Suprapubic skin (tissue), 4 donors: Measurements from ENCODE around the gene REM2. TPM values are rescaled to one million over a fixed set of nuclear protein-coding genes. Genes with fewer than 3 reads are reported as not detected.

ENCODE experiments used
- DNase-seq, 2 donors: peaks; one replicate each; pipeline ENCODE4 v3.0.0-alpha.2; 2019; ENCODE audit warnings: low spot score in 2 of 2
- H3K27ac ChIP-seq: fragments of 200-600 bp; sonication (generic); one replicate; pipeline ENCODE4 v1.5.1; 2019
- H3K27me3 ChIP-seq: fragments of 200-600 bp; sonication (generic); one replicate; pipeline ENCODE4 v1.5.1; 2019
- H3K36me3 ChIP-seq: fragments of 200-600 bp; sonication (generic); one replicate; pipeline ENCODE4 v1.5.1; 2019
- H3K4me1 ChIP-seq: fragments of 200-600 bp; sonication (generic); one replicate; pipeline ENCODE4 v1.5.1; 2019
- H3K4me3 ChIP-seq: fragments of 200-600 bp; sonication (generic); one replicate; pipeline ENCODE4 v1.5.1; 2019; ENCODE audit warnings: mild to moderate bottlenecking
- H3K9me3 ChIP-seq: fragments of 200-600 bp; sonication (generic); one replicate; pipeline ENCODE4 v1.5.1; 2019
- EP300 ChIP-seq: sonication (generic); formaldehyde crosslinking; IDR thresholded peaks from one replicate; pipeline ENCODE4 v1.6.1; 2017; ENCODE audit warnings: antibody characterized with exemption
- POLR2A ChIP-seq, 2 donors: fragments of 450-650 bp; IDR thresholded peaks; one replicate each; pipeline ENCODE4 v1.6.1; 2017; ENCODE audit warnings: antibody characterized with exemption in 2 of 2, mild to moderate bottlenecking in 2 of 2, moderate library complexity in 2 of 2
- POLR2AphosphoS5 ChIP-seq, 3 donors: sonication (generic); formaldehyde crosslinking; IDR thresholded peaks; one replicate each; pipeline ENCODE4 v1.6.1; 2017; ENCODE audit warnings: antibody characterized with exemption in 3 of 3
- WGBS: methylation state at CpG from one replicate; pipeline ENCODE4 v1.1.5; 2018; 5-methylcytosine and 5-hydroxymethylcytosine counted together
- total RNA-seq, 4 donors: library from RNA; depleted of rRNA; stranded (reverse); fragments of >200 nt; gene quantifications; one replicate each; pipeline ENCODE4 v1.1.0, GENCODE V29; 2016
- TF ChIP-seq, protein P1 (sequence below), 2 donors: fragments of 200-600 bp in 1 of 2; fragments of 450-650 bp in 1 of 2; sonication (generic) in 1 of 2; IDR thresholded peaks; one replicate each; pipeline ENCODE4 v1.5.1; 2016 to 2019; ENCODE audit warnings: antibody characterized with exemption in 2 of 2, mild to moderate bottlenecking in 1 of 2, moderate library complexity in 1 of 2

The REM2 gene
- total RNA-seq, 4 donors from 2014 or later: 0.89 to 5.4 (median 1.2) TPM

GRCh38 chr14:22932146-22932545 is 49.1 kb downstream of the REM2 start:
- Histone ChIP-seq H3K4me1 (peaks cover 16% of the 10 kb centered on the region), H3K9me3 (no peaks in the 10 kb centered on the region), H3K27me3 (no peaks in the 10 kb centered on the region), H3K27ac (no peak overlapping the region), H3K4me3 (no peak overlapping the region), H3K36me3 (no peaks in the 10 kb centered on the region)
- WGBS: 62% methylated on average over 3 of the region's 3 CpGs
- no peak for DNase-seq
- no peak for TF ChIP-seq POLR2A (IDR thresholded peaks at IDR 0.05)
- no peak for TF ChIP-seq POLR2AphosphoS5 (IDR thresholded peaks at IDR 0.05)
- TF ChIP-seq, protein P1, sequence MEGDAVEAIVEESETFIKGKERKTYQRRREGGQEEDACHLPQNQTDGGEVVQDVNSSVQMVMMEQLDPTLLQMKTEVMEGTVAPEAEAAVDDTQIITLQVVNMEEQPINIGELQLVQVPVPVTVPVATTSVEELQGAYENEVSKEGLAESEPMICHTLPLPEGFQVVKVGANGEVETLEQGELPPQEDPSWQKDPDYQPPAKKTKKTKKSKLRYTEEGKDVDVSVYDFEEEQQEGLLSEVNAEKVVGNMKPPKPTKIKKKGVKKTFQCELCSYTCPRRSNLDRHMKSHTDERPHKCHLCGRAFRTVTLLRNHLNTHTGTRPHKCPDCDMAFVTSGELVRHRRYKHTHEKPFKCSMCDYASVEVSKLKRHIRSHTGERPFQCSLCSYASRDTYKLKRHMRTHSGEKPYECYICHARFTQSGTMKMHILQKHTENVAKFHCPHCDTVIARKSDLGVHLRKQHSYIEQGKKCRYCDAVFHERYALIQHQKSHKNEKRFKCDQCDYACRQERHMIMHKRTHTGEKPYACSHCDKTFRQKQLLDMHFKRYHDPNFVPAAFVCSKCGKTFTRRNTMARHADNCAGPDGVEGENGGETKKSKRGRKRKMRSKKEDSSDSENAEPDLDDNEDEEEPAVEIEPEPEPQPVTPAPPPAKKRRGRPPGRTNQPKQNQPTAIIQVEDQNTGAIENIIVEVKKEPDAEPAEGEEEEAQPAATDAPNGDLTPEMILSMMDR (IDR thresholded peaks at IDR 0.05): no peak
- TF ChIP-seq EP300: no peak

- Histone ChIP-seq H3K36me3 (peaks cover 7% of the 10 kb centered on the region), H3K9me3 (no peaks in the 10 kb centered on the region), H3K4me3 (no peak overlapping the region), H3K27ac (no peak overlapping the region), H3K27me3 (no peaks in the 10 kb centered on the region), H3K4me1 (peaks cover 1% of the 10 kb centered on the region)
- TF ChIP-seq POLR2AphosphoS5 (IDR thresholded peaks at IDR 0.05) (no peak), EP300 (no peak), POLR2A (IDR thresholded peaks at IDR 0.05) (no peak)
- TF ChIP-seq, protein P1 (IDR thresholded peaks at IDR 0.05): no peak
- no peak for DNase-seq
- 93% methylated on average over 1 of the region's 1 CpG for WGBS
Observed at GRCh38 chr14:22935156-22935555, 52.1 kb downstream of the REM2 start.

Other genes starting within 250 kb of the REM2 start
- not detected for gene OR6J1, start 238.9 kb upstream of the REM2 start, total RNA-seq
- gene OXA1L, start 116.5 kb upstream of the REM2 start, total RNA-seq: 100 to 1,000 TPM in 2 of 4 donors, 10 to 100 TPM in 2; 75.7 to 107 (median 91.8) TPM
- 1 to 10 TPM; 1.8 to 3.8 (median 2.9) TPM for gene SLC7A7, start 67.8 kb upstream of the REM2 start, total RNA-seq
- 10 to 100 TPM; 35.5 to 84.5 (median 74.2) TPM for gene MRPL52, start 53.3 kb upstream of the REM2 start, total RNA-seq
- 100 to 1,000 TPM; 106 to 161 (median 128) TPM for gene MMP14, start 46.6 kb upstream of the REM2 start, total RNA-seq
- 100 to 1,000 TPM in 3 of 4 donors, 10 to 100 TPM in 1; 97.8 to 170 (median 157) TPM for gene LRP10, start 11.5 kb upstream of the REM2 start, total RNA-seq
- gene RBM23, start 35.9 kb downstream of the REM2 start, total RNA-seq: 100 to 1,000 TPM in 1 of 4 donors, 10 to 100 TPM in 3; 64.5 to 104 (median 93.0) TPM
- 10 to 100 TPM; 44.0 to 58.4 (median 50.3) TPM for gene PRMT5, start 46.2 kb downstream of the REM2 start, total RNA-seq
- gene HAUS4, start 73.9 kb downstream of the REM2 start, total RNA-seq: 100 to 1,000 TPM in 2 of 4 donors, 10 to 100 TPM in 2; 43.1 to 119 (median 96.3) TPM
- gene AJUBA, start 99.3 kb downstream of the REM2 start, total RNA-seq: 100 to 1,000 TPM in 1 of 4 donors, 10 to 100 TPM in 3; 66.0 to 120 (median 79.2) TPM
- gene C14orf93, start 126.9 kb downstream of the REM2 start, total RNA-seq: 10 to 100 TPM; 19.1 to 32.9 (median 24.3) TPM
- 100 to 1,000 TPM in 3 of 4 donors, 10 to 100 TPM in 1; 59.7 to 167 (median 135) TPM for gene PSMB5, start 151.7 kb downstream of the REM2 start, total RNA-seq
- not detected for gene PSMB11, start 159.0 kb downstream of the REM2 start, total RNA-seq
- gene CDH24, start 174.3 kb downstream of the REM2 start, total RNA-seq: 1 to 10 TPM; 3.4 to 8.4 (median 5.7) TPM
- gene ACIN1, start 211.9 kb downstream of the REM2 start, total RNA-seq: 100 to 1,000 TPM in 2 of 4 donors, 10 to 100 TPM in 2; 78.7 to 217 (median 103) TPM
- gene C14orf119, start 212.3 kb downstream of the REM2 start, total RNA-seq: 10 to 100 TPM; 10.1 to 22.7 (median 18.6) TPM
- gene CIROP, start 221.8 kb downstream of the REM2 start, total RNA-seq: not detected
- gene CEBPE, start 236.0 kb downstream of the REM2 start, total RNA-seq: not detected